Ovary (tissue), 9 donors: ENCODE measurements around the gene PER2. TPM values are rescaled to one million over a fixed set of nuclear protein-coding genes. Genes with fewer than 3 reads are reported as not detected.
A peak's percentile ranks its signal among the peaks of the same experiment; 100 is the strongest.

Source experiments
- DNase-seq, 5 donors: peaks; one replicate each; pipeline ENCODE4 v3.0.0-alpha.2; 2019 to 2020
- H3K27ac ChIP-seq, 2 donors: fragments of 200-600 bp; one replicate each; pipeline versions ENCODE4 v1.5.1 to v1.8.0; 2019 to 2022
- H3K27me3 ChIP-seq: fragments of 200-600 bp; one replicate; pipeline ENCODE4 v1.8.0; 2022
- H3K36me3 ChIP-seq: fragments of 200-600 bp; sonication (generic); one replicate; pipeline ENCODE4 v1.5.1; 2019
- H3K4me1 ChIP-seq: one replicate; pipeline ENCODE4 v1.8.1; 2013; ENCODE audit warnings: mild to moderate bottlenecking, moderate library complexity; ENCODE audit not compliant: insufficient read depth
- H3K4me3 ChIP-seq: fragments of 200-600 bp; sonication (generic); one replicate; pipeline ENCODE4 v1.5.1; 2017
- H3K9me3 ChIP-seq, 2 donors: fragments of 200-600 bp in 1 of 2; sonication (generic) in 1 of 2; one replicate each; pipeline versions ENCODE4 v1.5.1 to v1.8.1; 2013 to 2019; ENCODE audit warnings: mild to moderate bottlenecking in 1 of 2, moderate library complexity in 1 of 2
- EP300 ChIP-seq: sonication (generic); formaldehyde crosslinking; IDR thresholded peaks from one replicate; pipeline ENCODE4 v1.6.1; 2017; ENCODE audit warnings: antibody characterized with exemption
- POLR2A ChIP-seq: fragments of 450-650 bp; IDR thresholded peaks from one replicate; pipeline ENCODE4 v1.6.1; 2017; ENCODE audit warnings: antibody characterized with exemption, mild to moderate bottlenecking, moderate library complexity
- WGBS, 3 donors: extraction: QIAGEN DNeasy Blood & Tissue Kit in 1 of 3; methylation state at CpG; one replicate each; pipeline versions ENCODE4 v1.1.5 to v1.1.7; 2013 to 2017; 5-methylcytosine and 5-hydroxymethylcytosine counted together
- intact Hi-C, 4 donors: fragments of 100-400 bp; cut with DNase I; formaldehyde crosslinking; loops; one replicate each; pipeline versions ENCODE4 v1.11.0 to v1.15.1; 2022 to 2023
- polyA plus RNA-seq, 2 donors: library from polyadenylated mRNA; stranded (reverse); fragments of 200-250 nt in 1 of 2; fragments of 350-450 nt in 1 of 2; fragmentation: Illumina TruSeq in 1 of 2; extraction: RNeasy Lipid Tissue Mini Kit (QIAGEN cat#74804) in 1 of 2; gene quantifications; one replicate each; pipeline ENCODE4 v1.2.3, GENCODE V29; 2013 to 2014
- total RNA-seq, 7 donors: library from RNA; depleted of rRNA in 2 of 7; stranded (reverse); fragments of >200 nt in 2 of 7; fragmentation: NEBNext Ultra II Directional in 3 of 7; extraction: Animal tissue kit (Norgen Biotek cat#: 25700) in 3 of 7; gene quantifications; one replicate each; pipeline versions ENCODE4 v1.1.0 to v1.2.4, GENCODE V29; 2016 to 2023
- TF ChIP-seq, protein P1 (sequence below), 3 donors: fragments of 450-650 bp in 2 of 3; fragments of 200-600 bp in 1 of 3; IDR thresholded peaks; one replicate each; pipeline versions ENCODE4 v1.5.1 to v1.8.0; 2016 to 2022; ENCODE audit warnings: antibody characterized with exemption in 3 of 3, mild to moderate bottlenecking in 1 of 3
- donor health status: DM: no; HTN: no; CAD: no; lungs with moderate emphysema.
- donor health status: DM: no; HTN: no; CAD: no.
- donor health status: Bipolar disorder and iron deficiency.
- donor health status: DM: yes; HTN: yes; CAD: no.
- donor health status: DM: no; HTN: no; CAD: no.
- donor health status: DM: yes; HTN: yes; CAD: no.

The PER2 gene
- total and polyA plus RNA-seq, 9 donors, result 8.1 to 34.5 (median 22.4) TPM

DNA sequence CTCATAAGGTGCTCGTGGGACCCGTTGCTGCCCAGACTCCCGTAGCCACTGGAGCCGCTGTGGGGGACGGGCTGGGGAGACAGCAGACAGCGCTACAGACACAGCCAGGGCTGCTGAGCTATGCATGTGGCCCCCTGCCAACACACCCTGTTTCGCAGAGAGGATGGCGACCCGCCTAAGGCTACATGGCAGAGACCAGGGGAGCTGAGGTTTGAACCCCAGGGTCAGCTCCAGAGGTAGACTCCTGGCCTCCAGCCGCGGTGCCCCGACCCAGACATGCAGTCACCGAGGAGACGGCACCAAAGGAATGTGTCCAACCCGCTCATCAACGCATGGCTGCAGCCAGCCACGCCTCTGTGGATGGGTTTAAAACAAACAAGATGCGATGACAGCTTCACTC is 27.5 kb downstream of the PER2 start:
- intact Hi-C loops, result loop anchor here in 3 of 4 donors (5.0 to 10.0 kb wide), 2 partner anchors 336 to 404 kb away; partner anchors contain the start of gene RAMP1 (in 2 of the 3)
- DNase-seq, result no peak
- no peak overlapping the region for H3K4me3 ChIP-seq

DNA sequence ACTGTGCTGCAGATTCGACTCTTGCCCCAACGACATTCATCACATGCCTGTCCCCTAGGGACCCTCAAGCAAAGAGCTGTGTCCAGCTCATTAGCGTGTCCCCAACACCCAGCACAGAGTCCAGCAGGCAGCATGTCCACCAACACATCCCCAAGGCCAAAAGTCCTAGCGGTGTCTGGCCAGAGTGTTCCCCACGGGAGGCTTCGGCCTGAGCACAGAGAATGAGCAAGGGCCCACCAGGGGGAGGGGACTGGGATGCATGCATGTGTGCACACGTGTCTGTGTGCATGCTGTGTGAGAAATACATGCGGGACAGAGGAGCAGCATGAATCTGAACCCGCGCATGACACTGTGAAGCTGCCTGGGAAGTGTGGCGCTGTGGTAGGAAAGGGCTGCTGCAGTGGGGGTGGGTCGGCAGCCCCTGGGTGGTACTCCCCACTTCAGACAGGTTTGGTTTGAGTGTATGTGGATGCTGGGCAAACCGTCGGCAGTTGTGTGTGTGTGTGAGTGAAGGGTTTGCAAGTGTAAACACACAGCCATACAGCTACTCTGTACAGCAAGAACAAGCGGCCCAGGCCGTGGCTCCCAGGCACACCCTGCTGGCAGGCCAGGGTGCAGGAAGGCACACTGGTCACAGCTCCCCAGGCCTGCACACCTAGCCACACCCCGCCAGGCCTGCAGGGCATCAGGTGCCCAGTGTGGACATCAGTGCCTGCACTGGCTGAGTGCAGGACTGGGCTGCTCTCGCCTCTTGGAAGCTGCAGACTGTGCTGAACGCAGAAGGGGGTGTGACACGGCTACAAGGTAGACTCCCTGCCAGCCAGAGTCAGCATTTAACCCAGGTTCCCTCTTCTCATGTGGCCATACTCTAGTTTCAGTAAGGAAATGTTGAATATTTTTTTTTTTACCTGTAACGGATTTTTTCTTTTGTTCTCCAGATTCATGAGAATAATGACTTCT is 29.1 kb downstream of the PER2 start:
- Histone ChIP-seq H3K4me1 (peaks cover 3% of the 10 kb centered on the region), H3K9me3 (no peaks in the 10 kb centered on the region), H3K27ac (no peak overlapping the region), H3K27me3 (no peaks in the 10 kb centered on the region), H3K36me3 (no peaks in the 10 kb centered on the region), H3K4me3 (no peak overlapping the region)
- intact Hi-C loops, result loop anchor here in 3 of 4 donors (5.0 to 10.0 kb wide), 2 partner anchors 335 to 402 kb away; partner anchors contain the start of gene RAMP1 (in 2 of the 3)
- DNase-seq, result no peak
- 87 to 91% (median 89%) methylated on average over 21 of the region's 21 CpGs for WGBS, 3 donors
- TF ChIP-seq EP300, result no peak
- TF ChIP-seq, protein P1, sequence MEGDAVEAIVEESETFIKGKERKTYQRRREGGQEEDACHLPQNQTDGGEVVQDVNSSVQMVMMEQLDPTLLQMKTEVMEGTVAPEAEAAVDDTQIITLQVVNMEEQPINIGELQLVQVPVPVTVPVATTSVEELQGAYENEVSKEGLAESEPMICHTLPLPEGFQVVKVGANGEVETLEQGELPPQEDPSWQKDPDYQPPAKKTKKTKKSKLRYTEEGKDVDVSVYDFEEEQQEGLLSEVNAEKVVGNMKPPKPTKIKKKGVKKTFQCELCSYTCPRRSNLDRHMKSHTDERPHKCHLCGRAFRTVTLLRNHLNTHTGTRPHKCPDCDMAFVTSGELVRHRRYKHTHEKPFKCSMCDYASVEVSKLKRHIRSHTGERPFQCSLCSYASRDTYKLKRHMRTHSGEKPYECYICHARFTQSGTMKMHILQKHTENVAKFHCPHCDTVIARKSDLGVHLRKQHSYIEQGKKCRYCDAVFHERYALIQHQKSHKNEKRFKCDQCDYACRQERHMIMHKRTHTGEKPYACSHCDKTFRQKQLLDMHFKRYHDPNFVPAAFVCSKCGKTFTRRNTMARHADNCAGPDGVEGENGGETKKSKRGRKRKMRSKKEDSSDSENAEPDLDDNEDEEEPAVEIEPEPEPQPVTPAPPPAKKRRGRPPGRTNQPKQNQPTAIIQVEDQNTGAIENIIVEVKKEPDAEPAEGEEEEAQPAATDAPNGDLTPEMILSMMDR (IDR thresholded peaks at IDR 0.05), result no peak
- no peak for TF ChIP-seq POLR2A

More for the DNA sequence above, 27.5 kb downstream of the PER2 start:
- WGBS, 3 donors, result 71 to 85% (median 79%) methylated on average over 18 of the region's 18 CpGs
- Histone ChIP-seq H3K36me3 (no peaks in the 10 kb centered on the region), H3K9me3 (no peaks in the 10 kb centered on the region), H3K27ac (no peak overlapping the region), H3K4me1 (peaks cover 3% of the 10 kb centered on the region), H3K27me3 (no peaks in the 10 kb centered on the region)
- TF ChIP-seq, protein P1 (IDR thresholded peaks at IDR 0.05), result no peak
- no peak for TF ChIP-seq POLR2A
- TF ChIP-seq EP300, result no peak

DNA sequence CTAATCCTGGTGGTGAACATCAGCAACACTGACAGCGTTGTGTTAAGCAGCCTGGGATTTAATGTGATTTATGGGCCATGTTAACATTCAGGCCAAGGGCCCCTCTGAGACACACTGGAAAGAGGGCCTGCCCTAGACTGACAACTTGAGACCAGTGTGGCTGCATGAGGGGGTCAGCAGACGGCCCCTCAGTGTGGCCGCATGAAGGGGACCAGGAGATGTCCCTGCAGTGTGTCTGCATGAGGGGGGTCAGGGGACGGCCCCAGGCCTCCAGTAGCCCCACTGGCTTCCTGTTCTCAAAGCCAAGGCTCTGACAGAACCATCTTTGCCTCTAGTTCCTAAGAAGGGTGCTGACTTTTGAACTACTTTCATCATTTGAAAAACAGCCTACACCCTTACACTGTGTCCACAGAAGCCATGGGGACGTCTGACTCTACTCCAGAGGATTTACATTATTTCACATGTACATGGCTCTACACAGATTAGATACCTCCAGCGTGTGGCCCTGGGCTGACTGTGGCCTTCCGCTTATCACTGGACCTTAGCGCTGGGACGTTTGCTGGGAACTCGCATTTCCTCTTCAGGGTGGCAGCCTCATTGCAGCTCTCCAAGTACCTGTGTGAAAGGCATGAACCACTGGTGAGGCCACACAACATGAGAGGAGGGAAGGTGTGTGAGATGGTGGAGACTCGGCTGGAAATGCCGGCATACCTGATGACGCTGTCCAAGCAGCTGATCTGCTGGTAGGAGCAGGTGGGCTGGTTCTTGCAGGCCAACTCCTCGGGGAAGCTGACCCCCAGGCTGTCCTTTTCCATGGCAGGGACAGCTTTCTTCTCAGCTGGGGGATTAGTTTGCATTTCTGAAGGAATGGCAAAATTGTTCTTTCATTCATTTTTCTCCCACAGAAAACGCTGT is 30.4 kb downstream of the PER2 start:
- TF ChIP-seq EP300, result no peak
- TF ChIP-seq, protein P1 (IDR thresholded peaks at IDR 0.05), result no peak
- TF ChIP-seq POLR2A, result no peak
- Histone ChIP-seq H3K9me3 (no peaks in the 10 kb centered on the region), H3K4me3 (no peak overlapping the region), H3K27ac (no peak overlapping the region), H3K27me3 (no peaks in the 10 kb centered on the region), H3K36me3 (no peaks in the 10 kb centered on the region), H3K4me1 (no peaks in the 10 kb centered on the region)
- 84 to 85% (median 85%) methylated on average over 15 of the region's 15 CpGs for WGBS, 3 donors
- intact Hi-C loops, result no loop called here
- DNase-seq, result peak in 1 of 5 donors; percentile 3

DNA sequence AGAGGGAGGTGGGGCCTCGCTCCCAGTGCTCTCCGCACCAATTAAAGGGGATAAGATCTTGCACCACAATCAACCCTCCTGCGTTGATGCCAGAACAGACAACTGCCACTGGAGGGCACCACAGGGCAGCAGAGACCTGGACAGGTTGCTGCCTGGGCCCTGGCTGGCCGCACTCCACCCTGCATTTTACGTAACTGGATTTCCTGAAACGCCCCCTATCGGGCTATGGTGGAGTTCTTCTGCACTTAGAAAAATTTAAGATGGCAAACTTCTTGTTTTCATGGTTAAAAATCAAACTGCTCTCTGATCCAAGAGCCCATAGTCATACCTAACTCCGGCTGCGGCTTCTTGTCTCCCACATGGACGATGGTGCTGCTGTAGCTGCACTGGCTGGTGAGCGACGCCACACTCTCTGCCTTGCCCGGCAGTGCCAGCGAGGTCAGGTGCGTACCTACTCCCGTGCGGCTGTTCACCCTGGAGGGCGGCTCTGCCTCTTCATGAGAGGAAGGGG is 31.8 kb downstream of the PER2 start:
- Histone ChIP-seq H3K9me3 (no peaks in the 10 kb centered on the region), H3K4me3 (no peak overlapping the region), H3K4me1 (no peaks in the 10 kb centered on the region), H3K36me3 (no peaks in the 10 kb centered on the region), H3K27me3 (no peaks in the 10 kb centered on the region), H3K27ac (no peak overlapping the region)
- DNase-seq, result no peak
- intact Hi-C loops, result no loop called here
- TF ChIP-seq EP300 (no peak), POLR2A (no peak)
- TF ChIP-seq, protein P1 (IDR thresholded peaks at IDR 0.05), result no peak
- WGBS, 3 donors, result 68 to 74% (median 71%) methylated on average over 18 of the region's 18 CpGs
